HL-60 (cell line): ENCODE results near the gene WDR48.

Source experiments
- DNase-seq, 2 experiments: peaks; one replicate each; pipeline ENCODE4 v3.0.0-alpha.2; 2010 to 2020; ENCODE audit warnings: low read depth in 1 of 2, low spot score in 1 of 2
- H3K27ac ChIP-seq: fragments of 250-450 bp; sonication (Bioruptor Pico); replicated peaks from 2 replicates; pipeline ENCODE4 v1.5.1; 2020; ENCODE audit warnings: mild to moderate bottlenecking, moderate library complexity
- H3K27me3 ChIP-seq: fragments of 250-450 bp; sonication (Bioruptor Pico); 2 replicates; pipeline ENCODE4 v1.5.1; 2021; ENCODE audit warnings: mild to moderate bottlenecking, moderate library complexity; ENCODE audit not compliant: insufficient read depth, poor library complexity, severe bottlenecking
- H3K4me3 ChIP-seq: replicated peaks from 2 replicates; pipeline ENCODE4 v1.5.1; 2011; ENCODE audit warnings: mild to moderate bottlenecking, control low read depth, low read length; ENCODE audit not compliant: insufficient read depth
- GABPA ChIP-seq: IDR thresholded peaks from 2 replicates; pipeline ENCODE4 v1.6.1; 2012; ENCODE audit warnings: low read depth
- POLR2AphosphoS5 ChIP-seq: IDR thresholded peaks from 2 replicates; pipeline ENCODE4 v1.6.1; 2012; ENCODE audit warnings: low read depth
- SPI1 ChIP-seq: IDR thresholded peaks from 2 replicates; pipeline ENCODE4 v1.6.1; 2012; ENCODE audit warnings: low read depth, mild to moderate bottlenecking, borderline replicate concordance
- TF ChIP-seq, protein P1 (sequence below): IDR thresholded peaks from 2 replicates; pipeline ENCODE4 v1.6.1; 2012; ENCODE audit warnings: low read depth; ENCODE audit not compliant: insufficient replicate concordance
- TF ChIP-seq, protein P2 (sequence below): IDR thresholded peaks from one replicate; pipeline ENCODE4 v1.5.1; 2011; ENCODE audit warnings: low read length, control low read depth, inconsistent platforms; ENCODE audit not compliant: insufficient read depth

The WDR48 gene

DNA sequence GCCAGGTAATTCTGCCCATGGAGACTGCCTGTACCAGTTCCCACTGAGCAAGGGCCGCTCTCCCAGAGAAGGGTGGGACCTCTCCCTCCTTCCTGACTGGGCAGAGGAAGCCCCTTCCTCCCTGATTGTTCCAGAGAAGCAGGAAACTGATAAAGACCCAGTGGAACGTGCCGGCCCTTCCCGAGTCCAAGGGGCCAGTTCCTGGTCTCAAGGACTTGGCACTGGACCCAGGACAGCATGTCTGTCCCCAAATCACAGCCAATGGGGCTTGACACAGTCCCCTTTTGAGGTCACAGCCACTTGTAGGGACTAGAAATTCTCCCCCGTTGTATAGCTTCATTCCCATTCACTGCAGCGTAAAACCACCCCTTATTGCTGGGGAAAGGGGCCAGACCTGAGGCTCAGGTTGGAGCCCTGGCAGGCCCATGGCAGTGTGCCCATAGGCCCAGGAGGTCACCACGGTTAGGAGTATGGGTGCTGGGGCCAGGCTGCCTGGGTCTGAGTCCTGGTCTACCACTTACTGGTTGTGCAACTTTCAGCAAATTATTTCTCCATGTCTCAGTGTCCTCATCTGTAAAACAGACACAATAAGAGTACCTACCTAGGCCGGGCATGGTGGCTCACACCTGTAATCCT lies 83.5 kb downstream of the WDR48 start:
- no peak overlapping the region for H3K27ac ChIP-seq
- TF ChIP-seq SPI1 (no peak), POLR2AphosphoS5 (no peak), GABPA (no peak)
- TF ChIP-seq, protein P1, sequence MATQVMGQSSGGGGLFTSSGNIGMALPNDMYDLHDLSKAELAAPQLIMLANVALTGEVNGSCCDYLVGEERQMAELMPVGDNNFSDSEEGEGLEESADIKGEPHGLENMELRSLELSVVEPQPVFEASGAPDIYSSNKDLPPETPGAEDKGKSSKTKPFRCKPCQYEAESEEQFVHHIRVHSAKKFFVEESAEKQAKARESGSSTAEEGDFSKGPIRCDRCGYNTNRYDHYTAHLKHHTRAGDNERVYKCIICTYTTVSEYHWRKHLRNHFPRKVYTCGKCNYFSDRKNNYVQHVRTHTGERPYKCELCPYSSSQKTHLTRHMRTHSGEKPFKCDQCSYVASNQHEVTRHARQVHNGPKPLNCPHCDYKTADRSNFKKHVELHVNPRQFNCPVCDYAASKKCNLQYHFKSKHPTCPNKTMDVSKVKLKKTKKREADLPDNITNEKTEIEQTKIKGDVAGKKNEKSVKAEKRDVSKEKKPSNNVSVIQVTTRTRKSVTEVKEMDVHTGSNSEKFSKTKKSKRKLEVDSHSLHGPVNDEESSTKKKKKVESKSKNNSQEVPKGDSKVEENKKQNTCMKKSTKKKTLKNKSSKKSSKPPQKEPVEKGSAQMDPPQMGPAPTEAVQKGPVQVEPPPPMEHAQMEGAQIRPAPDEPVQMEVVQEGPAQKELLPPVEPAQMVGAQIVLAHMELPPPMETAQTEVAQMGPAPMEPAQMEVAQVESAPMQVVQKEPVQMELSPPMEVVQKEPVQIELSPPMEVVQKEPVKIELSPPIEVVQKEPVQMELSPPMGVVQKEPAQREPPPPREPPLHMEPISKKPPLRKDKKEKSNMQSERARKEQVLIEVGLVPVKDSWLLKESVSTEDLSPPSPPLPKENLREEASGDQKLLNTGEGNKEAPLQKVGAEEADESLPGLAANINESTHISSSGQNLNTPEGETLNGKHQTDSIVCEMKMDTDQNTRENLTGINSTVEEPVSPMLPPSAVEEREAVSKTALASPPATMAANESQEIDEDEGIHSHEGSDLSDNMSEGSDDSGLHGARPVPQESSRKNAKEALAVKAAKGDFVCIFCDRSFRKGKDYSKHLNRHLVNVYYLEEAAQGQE = no peak
- TF ChIP-seq, protein P2, sequence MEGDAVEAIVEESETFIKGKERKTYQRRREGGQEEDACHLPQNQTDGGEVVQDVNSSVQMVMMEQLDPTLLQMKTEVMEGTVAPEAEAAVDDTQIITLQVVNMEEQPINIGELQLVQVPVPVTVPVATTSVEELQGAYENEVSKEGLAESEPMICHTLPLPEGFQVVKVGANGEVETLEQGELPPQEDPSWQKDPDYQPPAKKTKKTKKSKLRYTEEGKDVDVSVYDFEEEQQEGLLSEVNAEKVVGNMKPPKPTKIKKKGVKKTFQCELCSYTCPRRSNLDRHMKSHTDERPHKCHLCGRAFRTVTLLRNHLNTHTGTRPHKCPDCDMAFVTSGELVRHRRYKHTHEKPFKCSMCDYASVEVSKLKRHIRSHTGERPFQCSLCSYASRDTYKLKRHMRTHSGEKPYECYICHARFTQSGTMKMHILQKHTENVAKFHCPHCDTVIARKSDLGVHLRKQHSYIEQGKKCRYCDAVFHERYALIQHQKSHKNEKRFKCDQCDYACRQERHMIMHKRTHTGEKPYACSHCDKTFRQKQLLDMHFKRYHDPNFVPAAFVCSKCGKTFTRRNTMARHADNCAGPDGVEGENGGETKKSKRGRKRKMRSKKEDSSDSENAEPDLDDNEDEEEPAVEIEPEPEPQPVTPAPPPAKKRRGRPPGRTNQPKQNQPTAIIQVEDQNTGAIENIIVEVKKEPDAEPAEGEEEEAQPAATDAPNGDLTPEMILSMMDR = no peak
- DNase-seq = no peak

DNA sequence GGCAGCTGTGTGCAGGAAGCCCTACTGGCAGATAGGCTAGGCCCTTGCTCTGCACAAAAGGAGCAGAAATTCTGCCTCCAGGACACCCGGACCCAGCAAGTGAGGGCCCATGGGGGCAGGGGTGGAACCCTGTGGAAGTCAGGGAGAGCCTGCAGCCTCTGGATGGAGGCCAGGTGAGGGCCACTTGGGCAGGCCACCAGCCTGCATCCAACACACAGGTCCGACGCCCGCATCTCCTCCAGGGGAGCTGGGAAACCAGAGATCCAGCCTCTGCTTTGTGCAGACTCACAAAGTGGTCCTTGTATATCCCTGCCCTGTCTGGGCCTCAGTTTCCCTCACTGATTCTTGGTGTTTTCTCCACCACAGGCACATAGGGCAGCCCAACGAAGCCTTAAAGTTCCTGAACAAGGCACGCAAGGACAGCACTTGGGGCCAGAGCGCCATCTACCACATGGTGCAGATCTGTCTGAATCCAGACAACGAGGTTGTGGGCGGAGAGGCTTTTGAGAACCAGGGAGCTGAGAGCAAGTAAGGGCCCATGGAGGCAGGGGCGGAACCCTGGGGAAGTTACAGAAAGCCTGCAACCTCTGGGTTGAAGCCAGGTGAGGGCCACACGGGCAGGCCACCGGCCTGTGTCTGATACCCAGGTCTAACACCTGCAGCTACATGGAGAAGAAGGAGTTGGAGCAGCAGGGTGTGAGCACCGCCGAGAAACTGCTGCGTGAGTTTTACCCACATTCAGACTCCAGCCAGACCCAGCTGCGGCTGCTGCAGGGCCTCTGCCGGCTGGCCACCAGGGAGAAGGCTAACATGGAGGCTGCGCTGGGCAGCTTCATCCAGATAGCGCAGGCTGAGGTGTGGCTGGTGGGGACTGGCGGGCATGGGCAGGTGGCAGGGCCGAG lies 85.0 kb downstream of the WDR48 start:
- H3K27me3 ChIP-seq = no peaks in the 10 kb centered on the region
- no peak overlapping the region for H3K4me3 ChIP-seq
- H3K27ac ChIP-seq = no peak overlapping the region
- TF ChIP-seq, protein P2 = no peak
- TF ChIP-seq POLR2AphosphoS5 = no peak
- DNase-seq = no peak

More for the DNA sequence above, 83.5 kb downstream of the WDR48 start:
- no peak overlapping the region for H3K4me3 ChIP-seq
- no peaks in the 10 kb centered on the region for H3K27me3 ChIP-seq

DNA sequence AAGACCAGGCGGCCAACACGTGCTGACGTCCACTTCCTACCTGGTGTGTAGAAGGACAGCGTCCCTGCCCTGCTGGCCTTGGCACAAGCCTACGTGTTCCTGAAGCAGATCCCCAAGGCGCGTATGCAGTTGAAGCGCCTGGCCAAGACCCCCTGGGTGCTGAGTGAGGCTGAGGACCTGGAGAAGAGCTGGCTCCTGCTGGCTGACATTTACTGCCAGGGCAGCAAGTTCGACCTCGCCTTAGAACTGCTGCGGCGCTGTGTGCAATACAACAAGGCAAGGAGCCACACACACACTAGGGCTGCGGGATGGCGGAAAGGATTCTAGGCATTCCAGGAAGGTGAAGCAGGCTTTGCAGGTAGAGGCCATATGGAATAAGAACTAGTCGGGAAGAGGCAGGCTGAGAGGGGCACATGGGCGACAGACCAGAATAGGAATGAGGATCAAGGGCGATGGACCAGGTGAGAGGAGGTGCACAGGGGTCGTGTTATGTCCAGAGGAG lies 85.7 kb downstream of the WDR48 start:
- no peak for DNase-seq
- TF ChIP-seq POLR2AphosphoS5 (no peak), GABPA (no peak), SPI1 (no peak)
- TF ChIP-seq, protein P1 = no peak
- TF ChIP-seq, protein P2 = no peak
- H3K27ac ChIP-seq = no peak overlapping the region
- no peaks in the 10 kb centered on the region for H3K27me3 ChIP-seq
- H3K4me3 ChIP-seq = no peak overlapping the region
